GM18526 (cell line): ENCODE data around the gene NR5A1.

Experiments used
- POLR2A ChIP-seq: IDR thresholded peaks from 3 replicates; pipeline ENCODE4 v1.6.1; 2011; ENCODE audit not compliant: insufficient read length; ENCODE audit errors: extremely low read depth

The NR5A1 gene

DNA sequence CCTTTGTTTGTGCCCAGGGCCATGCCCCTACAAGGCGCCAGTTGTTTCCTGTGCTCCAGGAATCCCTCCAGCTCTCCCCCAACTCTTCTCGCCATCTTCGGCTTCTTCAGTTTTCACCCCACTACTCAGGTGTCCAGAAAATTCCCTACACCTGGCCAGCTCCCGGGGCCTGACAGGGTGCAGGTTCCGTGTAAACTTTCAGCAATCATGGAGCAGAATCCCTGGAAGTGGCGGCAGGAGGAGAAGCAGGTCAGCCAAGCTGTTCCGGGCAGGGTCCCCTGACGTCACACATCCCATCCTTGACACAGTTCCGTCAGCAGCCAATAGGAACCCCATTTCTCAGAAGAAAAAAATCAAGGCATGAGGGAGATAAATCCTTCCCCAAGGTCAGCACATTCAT, 69.1 kb downstream of the NR5A1 start:
- TF ChIP-seq POLR2A = no peak

DNA sequence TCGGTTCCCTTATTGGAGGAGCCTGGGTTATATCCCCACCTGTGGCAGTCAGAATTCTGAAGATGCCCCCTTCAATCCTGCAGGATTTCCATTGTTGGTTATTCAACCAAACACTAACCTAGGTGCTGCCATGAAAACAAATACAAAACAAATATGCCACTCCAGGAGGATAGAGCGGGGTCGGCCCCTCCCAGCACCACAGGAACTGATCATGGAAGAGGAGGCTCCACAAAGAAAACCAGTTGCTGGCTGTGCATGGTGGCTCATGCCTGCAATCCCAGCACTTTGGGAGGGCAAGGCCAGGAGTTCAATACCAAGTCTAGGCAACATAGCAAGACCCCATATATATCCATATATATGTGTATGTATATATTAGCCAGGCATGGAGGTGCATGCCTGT, 70.1 kb downstream of the NR5A1 start:
- TF ChIP-seq POLR2A = no peak

DNA sequence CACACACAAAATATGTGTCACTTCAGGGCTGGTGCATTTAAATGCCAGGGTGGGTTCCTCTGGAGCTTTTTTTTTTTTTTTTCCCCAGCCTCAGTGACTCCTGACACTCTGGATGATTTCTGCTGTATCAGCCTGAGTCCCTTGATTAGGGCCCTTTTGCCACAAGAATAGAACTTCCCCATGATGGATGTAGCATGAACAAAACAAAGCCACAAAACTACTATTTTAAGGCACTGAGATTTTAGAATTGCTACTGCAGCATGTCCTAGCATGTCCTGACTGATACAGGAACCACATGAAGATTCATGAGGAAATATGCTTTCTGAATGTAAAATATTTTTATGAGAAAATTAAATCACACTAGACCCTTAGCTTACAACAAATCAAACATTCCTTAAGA, 70.9 kb downstream of the NR5A1 start:
- TF ChIP-seq POLR2A = no peak
